Fibroblast of lung (primary cell): ENCODE measurements around the gene BMPR1A.

Source experiments
- CTCF ChIP-seq, 2 donors: IDR thresholded peaks in 1 of 2; conservative IDR thresholded peaks in 1 of 2; 1 replicate in 1 of 2; 2 replicates in 1 of 2; pipeline ENCODE4 v1.5.1; 2011 to 2012; ENCODE audit warnings: low read length in 2 of 2, control low read depth in 1 of 2, inconsistent platforms in 1 of 2, low read depth in 1 of 2, mild to moderate bottlenecking in 1 of 2
- EZH2 ChIP-seq: IDR thresholded peaks from 2 replicates; pipeline ENCODE4 v1.5.1; 2012; ENCODE audit warnings: low read length, control low read depth, mild to moderate bottlenecking; ENCODE audit errors: missing control alignments

- TF ChIP-seq CTCF (conservative IDR thresholded peaks at IDR 0.05 in 1 of 2, IDR thresholded peaks at IDR 0.05 in 1 of 2; ENCODE audit: low read depth in 1 of 2, low read length in 2 of 2): no peak
- TF ChIP-seq EZH2: no peak
Measured at GRCh38 chr10:86753638-86754434, 2.6 kb upstream of the BMPR1A start.
